Tibial nerve (tissue), 4 donors: Measurements from ENCODE around the gene ABCA5. TPM values are rescaled to one million over a fixed set of nuclear protein-coding genes. Genes with fewer than 3 reads are reported as not detected.

ENCODE experiments used
- DNase-seq, 2 donors: peaks; one replicate each; pipeline ENCODE4 v3.0.0-alpha.2; 2019; ENCODE audit warnings: low spot score in 2 of 2
- H3K27ac ChIP-seq, 4 donors: fragments of 200-600 bp; sonication (generic) in 3 of 4; one replicate each; pipeline ENCODE4 v1.5.1; 2017 to 2019; ENCODE audit warnings: mild to moderate bottlenecking in 1 of 4
- H3K27me3 ChIP-seq, 2 donors: fragments of 200-600 bp; sonication (generic) in 1 of 2; one replicate each; pipeline versions ENCODE4 v1.5.1 to v1.6.0; 2017 to 2019
- H3K36me3 ChIP-seq, 3 donors: fragments of 200-600 bp; sonication (generic); one replicate each; pipeline ENCODE4 v1.5.1; 2018 to 2019
- H3K4me1 ChIP-seq, 4 donors: fragments of 200-600 bp; sonication (generic) in 3 of 4; one replicate each; pipeline ENCODE4 v1.5.1; 2017 to 2019
- H3K4me3 ChIP-seq, 4 donors: fragments of 200-600 bp; sonication (generic) in 3 of 4; one replicate each; pipeline ENCODE4 v1.5.1; 2017 to 2019; ENCODE audit warnings: mild to moderate bottlenecking in 1 of 4, moderate library complexity in 1 of 4
- H3K9me3 ChIP-seq, 4 donors: fragments of 200-600 bp; sonication (generic) in 3 of 4; one replicate each; pipeline ENCODE4 v1.5.1; 2017 to 2019
- EP300 ChIP-seq, 2 donors: sonication (generic); formaldehyde crosslinking; IDR thresholded peaks; one replicate each; pipeline ENCODE4 v1.6.1; 2017; ENCODE audit warnings: antibody characterized with exemption in 2 of 2, mild to moderate bottlenecking in 1 of 2
- POLR2A ChIP-seq, 2 donors: fragments of 450-650 bp; IDR thresholded peaks; one replicate each; pipeline ENCODE4 v1.6.1; 2017; ENCODE audit warnings: antibody characterized with exemption in 2 of 2, mild to moderate bottlenecking in 2 of 2, moderate library complexity in 2 of 2
- WGBS, 2 donors: methylation state at CpG; one replicate each; pipeline ENCODE4 v1.1.5; 2018; 5-methylcytosine and 5-hydroxymethylcytosine counted together
- total RNA-seq, 4 donors: library from RNA; depleted of rRNA; stranded (reverse); fragments of >200 nt; gene quantifications; one replicate each; pipeline ENCODE4 v1.1.0, GENCODE V29; 2016
- TF ChIP-seq, protein P1 (sequence below), 5 experiments: fragments of 200-600 bp in 3 of 5; fragments of 450-650 bp in 2 of 5; sonication (generic) in 3 of 5; IDR thresholded peaks; one replicate each; pipeline ENCODE4 v1.5.1; 2016 to 2019; ENCODE audit warnings: antibody characterized with exemption in 5 of 5, mild to moderate bottlenecking in 3 of 5, moderate library complexity in 2 of 5

The ABCA5 gene
- 10 to 100 TPM; 37.5 to 79.0 (median 58.2) TPM for total RNA-seq

DNA sequence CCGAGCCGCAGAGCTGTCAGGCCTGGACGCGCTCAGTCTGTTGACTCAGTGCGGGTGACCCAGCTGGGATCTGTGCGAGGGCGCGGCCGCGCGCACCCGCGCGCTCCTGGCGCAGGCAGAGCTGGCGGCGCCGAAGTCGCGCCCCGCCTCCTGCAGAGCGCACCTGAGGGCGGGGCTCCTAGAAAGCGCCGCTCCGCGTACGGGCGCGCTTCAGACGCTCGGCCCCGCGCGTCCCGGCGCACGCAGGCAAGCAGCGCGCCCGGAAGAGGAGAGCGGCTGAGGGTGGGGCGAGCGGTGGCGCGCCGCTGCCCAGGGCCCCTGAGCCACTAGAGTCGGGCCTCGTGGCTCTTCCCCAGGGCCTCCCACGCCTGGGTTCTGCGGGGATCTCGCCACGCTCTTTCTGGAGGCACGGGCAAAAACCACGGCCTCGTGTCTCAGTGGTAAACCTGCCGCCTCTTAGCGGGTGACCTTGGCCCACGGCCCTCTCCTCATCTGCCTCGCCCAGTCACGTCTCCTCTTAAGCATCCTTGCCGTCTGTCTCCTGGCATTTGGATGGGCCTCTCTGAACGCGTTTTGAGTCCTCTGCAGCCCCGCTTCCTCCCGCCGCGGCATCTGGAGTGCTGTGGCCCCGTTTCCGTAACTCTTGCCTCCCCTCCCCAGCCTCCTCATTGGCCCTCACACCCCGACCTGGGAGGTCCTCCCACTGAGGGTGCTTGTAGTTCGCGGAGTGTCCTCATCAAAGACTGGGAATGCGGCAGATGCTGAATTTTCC, at the start of gene ABCA5:
Gene ABCA5 (minus strand): TSS at position 74 of the 772 bp plus-strand sequence. CDS start 12,718 bp downstream, outside the sequence.
- H3K27ac ChIP-seq, result peak within 1 kb of the TSS; percentile 66 to 90 (median 86)
- H3K4me1 ChIP-seq, result peaks cover 0 to 18% (median 14%) of the 10 kb centered on the region in 4 donors
- peak within 1 kb of the TSS; percentile 69 to 88 (median 76) for H3K4me3 ChIP-seq
- 2 to 6% methylated on average over 18 to 55 of the region's 74 CpGs for WGBS, 2 donors
- H3K9me3 ChIP-seq, result no peaks in the 10 kb centered on the region
- peak; percentile 66 to 68 for DNase-seq
- TF ChIP-seq POLR2A (IDR thresholded peaks at IDR 0.05) (peak; percentile 31 to 78), EP300 (IDR thresholded peaks at IDR 0.05) (peak in 1 of 2 donors; percentile 78)
- TF ChIP-seq, protein P1, sequence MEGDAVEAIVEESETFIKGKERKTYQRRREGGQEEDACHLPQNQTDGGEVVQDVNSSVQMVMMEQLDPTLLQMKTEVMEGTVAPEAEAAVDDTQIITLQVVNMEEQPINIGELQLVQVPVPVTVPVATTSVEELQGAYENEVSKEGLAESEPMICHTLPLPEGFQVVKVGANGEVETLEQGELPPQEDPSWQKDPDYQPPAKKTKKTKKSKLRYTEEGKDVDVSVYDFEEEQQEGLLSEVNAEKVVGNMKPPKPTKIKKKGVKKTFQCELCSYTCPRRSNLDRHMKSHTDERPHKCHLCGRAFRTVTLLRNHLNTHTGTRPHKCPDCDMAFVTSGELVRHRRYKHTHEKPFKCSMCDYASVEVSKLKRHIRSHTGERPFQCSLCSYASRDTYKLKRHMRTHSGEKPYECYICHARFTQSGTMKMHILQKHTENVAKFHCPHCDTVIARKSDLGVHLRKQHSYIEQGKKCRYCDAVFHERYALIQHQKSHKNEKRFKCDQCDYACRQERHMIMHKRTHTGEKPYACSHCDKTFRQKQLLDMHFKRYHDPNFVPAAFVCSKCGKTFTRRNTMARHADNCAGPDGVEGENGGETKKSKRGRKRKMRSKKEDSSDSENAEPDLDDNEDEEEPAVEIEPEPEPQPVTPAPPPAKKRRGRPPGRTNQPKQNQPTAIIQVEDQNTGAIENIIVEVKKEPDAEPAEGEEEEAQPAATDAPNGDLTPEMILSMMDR (IDR thresholded peaks at IDR 0.05), result no peak
- H3K36me3 ChIP-seq, result no peaks in the 10 kb centered on the region
- no peaks in the 10 kb centered on the region for H3K27me3 ChIP-seq

DNA sequence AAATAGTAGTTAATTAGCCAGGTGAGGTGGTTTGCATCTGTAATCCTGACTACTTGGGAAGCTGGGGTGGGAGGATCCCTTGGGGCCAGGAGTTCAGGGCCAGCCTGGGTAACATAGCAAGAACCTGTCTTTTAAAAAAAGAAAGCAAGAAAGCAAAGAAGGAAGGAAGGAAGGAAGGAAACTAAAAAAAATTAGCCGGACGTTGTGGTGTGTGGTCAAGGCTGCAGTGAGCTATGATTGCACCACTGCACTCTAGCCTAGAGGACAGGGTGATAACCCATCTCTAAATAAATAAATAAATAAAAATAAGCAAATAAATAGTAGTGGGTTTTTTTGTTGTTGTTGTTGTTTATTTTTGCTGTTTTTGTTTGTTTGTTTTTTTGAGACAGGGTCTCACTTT, 48.3 kb upstream of the ABCA5 start:
- no peak overlapping the region for H3K4me3 ChIP-seq
- TF ChIP-seq POLR2A (IDR thresholded peaks at IDR 0.05) (no peak), EP300 (IDR thresholded peaks at IDR 0.05) (no peak)
- TF ChIP-seq, protein P1 (IDR thresholded peaks at IDR 0.05), result no peak
- no peaks in the 10 kb centered on the region for H3K9me3 ChIP-seq
- no peaks in the 10 kb centered on the region for H3K27me3 ChIP-seq
- WGBS, 2 donors, result 55 to 79% methylated on average over 2 of the region's 2 CpGs
- no peaks in the 10 kb centered on the region for H3K4me1 ChIP-seq
- no peak for DNase-seq
- H3K27ac ChIP-seq, result no peak overlapping the region
- no peaks in the 10 kb centered on the region for H3K36me3 ChIP-seq

- Histone ChIP-seq H3K4me1 (no peaks in the 10 kb centered on the region), H3K36me3 (no peaks in the 10 kb centered on the region), H3K4me3 (no peak overlapping the region), H3K27me3 (no peaks in the 10 kb centered on the region), H3K9me3 (no peaks in the 10 kb centered on the region), H3K27ac (no peak overlapping the region)
- no peak for DNase-seq
- WGBS, 2 donors, result 92 to 94% methylated on average over 2 of the region's 2 CpGs
- TF ChIP-seq, protein P1 (IDR thresholded peaks at IDR 0.05), result no peak
- TF ChIP-seq POLR2A (IDR thresholded peaks at IDR 0.05), result no peak
- no peak for TF ChIP-seq EP300 (IDR thresholded peaks at IDR 0.05)
These were observed 46.1 kb upstream of the ABCA5 start for GRCh38 chr17:69373069-69373468.

GRCh38 chr17:69367298-69367697, 40.4 kb upstream of the ABCA5 start:
- Histone ChIP-seq H3K36me3 (no peaks in the 10 kb centered on the region), H3K4me3 (no peak overlapping the region), H3K4me1 (no peaks in the 10 kb centered on the region), H3K9me3 (no peaks in the 10 kb centered on the region), H3K27ac (no peak overlapping the region), H3K27me3 (no peaks in the 10 kb centered on the region)
- no peak for TF ChIP-seq POLR2A (IDR thresholded peaks at IDR 0.05)
- TF ChIP-seq, protein P1 (IDR thresholded peaks at IDR 0.05), result no peak
- no peak for TF ChIP-seq EP300 (IDR thresholded peaks at IDR 0.05)
- WGBS, 2 donors, result 66 to 72% methylated on average over 3 of the region's 3 CpGs
- no peak for DNase-seq

GRCh38 chr17:69363488-69364210, 36.7 kb upstream of the ABCA5 start:
- Histone ChIP-seq H3K9me3 (no peaks in the 10 kb centered on the region), H3K36me3 (no peaks in the 10 kb centered on the region), H3K27ac (no peak overlapping the region), H3K27me3 (no peaks in the 10 kb centered on the region), H3K4me1 (no peaks in the 10 kb centered on the region), H3K4me3 (no peak overlapping the region)
- DNase-seq, result no peak
- TF ChIP-seq EP300 (IDR thresholded peaks at IDR 0.05) (no peak), POLR2A (IDR thresholded peaks at IDR 0.05) (no peak)
- TF ChIP-seq, protein P1 (IDR thresholded peaks at IDR 0.05), result no peak
- 65 to 67% methylated on average over 2 of the region's 2 CpGs for WGBS, 2 donors
